Measurements from ENCODE around the gene MDK. TPM values are rescaled to one million over a fixed set of nuclear protein-coding genes. Genes with fewer than 3 reads are reported as not detected.

The MDK gene
- total RNA-seq, 1 donor from 2014 or later, result 0.55 TPM

GRCh38 chr11:46387456-46387855, 6.0 kb downstream of the MDK start:
- H3K4me1 Mint-ChIP-seq, result peaks cover 14% of the 10 kb centered on the region
- H3K27ac Mint-ChIP-seq, result no peak overlapping the region
- intact Hi-C loops (cut with micrococcal nuclease), result loop anchor here (5.0 kb wide), 1 partner anchor 775 kb away; no protein-coding TSS in a partner anchor
- CTCF ChIA-PET, result interaction anchor here (0.8 to 1.0 kb wide), 2 partner anchors 142 kb away, joined by 3 read pairs; no protein-coding TSS in a partner anchor
- no peak for TF ChIP-seq CTCF (IDR thresholded peaks at IDR 0.05)
- H3K4me3 Mint-ChIP-seq, result no peak overlapping the region
- peaks cover 58% of the 10 kb centered on the region for H3K27me3 Mint-ChIP-seq
- H3K36me3 Mint-ChIP-seq (ENCODE audit: low read depth), result no peaks in the 10 kb centered on the region
- DNase-seq, result no peak
- no peaks in the 10 kb centered on the region for H3K9me3 Mint-ChIP-seq
- POLR2A ChIA-PET, result no interaction called here
- no peak for ATAC-seq (ENCODE audit: low read depth)

- ChIA-PET CTCF (interaction anchor here (0.8 to 1.6 kb wide), 2 partner anchors 134 to 141 kb away, joined by 3 read pairs; no protein-coding TSS in a partner anchor), POLR2A (no interaction called here)
- DNase-seq (no peak), ATAC-seq (ENCODE audit: low read depth) (no peak)
- peaks cover 63% of the 10 kb centered on the region for H3K27me3 Mint-ChIP-seq
- intact Hi-C loops (cut with micrococcal nuclease), result loop anchor here (5.0 kb wide), 1 partner anchor 774 kb away; no protein-coding TSS in a partner anchor
- H3K27ac Mint-ChIP-seq, result no peak overlapping the region
- no peak for TF ChIP-seq CTCF (IDR thresholded peaks at IDR 0.05)
- H3K9me3 Mint-ChIP-seq, result no peaks in the 10 kb centered on the region
- H3K4me3 Mint-ChIP-seq, result no peak overlapping the region
- H3K36me3 Mint-ChIP-seq (ENCODE audit: low read depth), result no peaks in the 10 kb centered on the region
- H3K4me1 Mint-ChIP-seq, result peaks cover 19% of the 10 kb centered on the region
These were observed 6.6 kb downstream of the MDK start for GRCh38 chr11:46387919-46388618.

- Mint-ChIP-seq H3K27me3 (peaks cover 58% of the 10 kb centered on the region), H3K27ac (no peak overlapping the region), H3K9me3 (no peaks in the 10 kb centered on the region), H3K4me3 (no peak overlapping the region), H3K36me3 (ENCODE audit: low read depth) (no peaks in the 10 kb centered on the region), H3K4me1 (peaks cover 24% of the 10 kb centered on the region)
- ATAC-seq (ENCODE audit: low read depth) (no peak), DNase-seq (no peak)
- POLR2A ChIA-PET, result no interaction called here
- CTCF ChIA-PET, result interaction anchor here (0.7 to 1.6 kb wide), 3 partner anchors 15 to 134 kb away, joined by 3 read pairs; no protein-coding TSS in a partner anchor
- intact Hi-C loops (cut with micrococcal nuclease), result loop anchor here (1.0 to 5.0 kb wide), 4 partner anchors 140 to 773 kb away; partner anchors contain the start of genes ATG13 and HARBI1
- no peak for TF ChIP-seq CTCF (IDR thresholded peaks at IDR 0.05)
These were observed 7.4 kb downstream of the MDK start for GRCh38 chr11:46388619-46389449.

GRCh38 chr11:46389450-46390330, 8.2 kb downstream of the MDK start:
- Mint-ChIP-seq H3K27ac (no peak overlapping the region), H3K36me3 (ENCODE audit: low read depth) (no peaks in the 10 kb centered on the region), H3K9me3 (no peaks in the 10 kb centered on the region), H3K4me1 (peaks cover 24% of the 10 kb centered on the region), H3K4me3 (peak overlapping the region; percentile 41), H3K27me3 (peaks cover 50% of the 10 kb centered on the region)
- intact Hi-C loops (cut with micrococcal nuclease), result loop anchor here (1.0 to 5.0 kb wide), 4 partner anchors 140 to 773 kb away; partner anchors contain the start of genes ATG13 and HARBI1
- TF ChIP-seq CTCF (IDR thresholded peaks at IDR 0.05), result no peak
- CTCF ChIA-PET, result interaction anchor here (1.6 kb wide), 1 partner anchor 133 kb away, joined by 3 read pairs; no protein-coding TSS in a partner anchor
- ATAC-seq (ENCODE audit: low read depth), result peak; percentile 43
- POLR2A ChIA-PET, result no interaction called here
- peak; percentile 42 for DNase-seq
